ENCODE results near the gene C19orf44.
"Not testable (repeated sequence)": the region's sequence is repeated elsewhere in the genome, so short reads cannot be mapped to it uniquely, and the experiment has no call there.

The C19orf44 gene

GRCh38 chr19:16495982-16496612 lies at the start of gene C19orf44, which contains the start of gene CALR3:
C19orf44 (plus strand) TSS chr19:16496394; CDS start chr19:16500793, 4,399 bp downstream.
CALR3 (minus strand) TSS chr19:16496167; CDS start chr19:16496129, 38 bp downstream.
- DNase-seq (ENCODE audit: low read depth) = peak; percentile 94

- DNase-seq (ENCODE audit: low read depth) = peak; percentile 27
These were observed 49.3 kb upstream of the C19orf44 start for GRCh38 chr19:16446724-16447368.

GRCh38 chr19:16448872-16449271 lies 47.3 kb upstream of the C19orf44 start:
- DNase-seq (ENCODE audit: low read depth) = not testable (repeated sequence)

- DNase-seq (ENCODE audit: low read depth) = no peak
These were observed 46.7 kb upstream of the C19orf44 start for GRCh38 chr19:16449330-16449961.

- no peak for DNase-seq (ENCODE audit: low read depth)
These were observed 43.9 kb upstream of the C19orf44 start for GRCh38 chr19:16452325-16452724.

GRCh38 chr19:16454351-16454918 lies 41.8 kb upstream of the C19orf44 start:
- no peak for DNase-seq (ENCODE audit: low read depth)

GRCh38 chr19:16455489-16455888 lies 40.7 kb upstream of the C19orf44 start:
- no peak for DNase-seq (ENCODE audit: low read depth)

GRCh38 chr19:16456652-16457194 lies 39.5 kb upstream of the C19orf44 start:
- DNase-seq (ENCODE audit: low read depth) = no peak

- no peak for DNase-seq (ENCODE audit: low read depth)
These were observed 38.8 kb upstream of the C19orf44 start for GRCh38 chr19:16457195-16457953.

- no peak for DNase-seq (ENCODE audit: low read depth)
These were observed 38.3 kb upstream of the C19orf44 start for GRCh38 chr19:16457954-16458331.

GRCh38 chr19:16458391-16459341 lies 37.5 kb upstream of the C19orf44 start:
- DNase-seq (ENCODE audit: low read depth) = no peak

GRCh38 chr19:16459680-16460079 lies 36.5 kb upstream of the C19orf44 start:
- DNase-seq (ENCODE audit: low read depth) = no peak

- no peak for DNase-seq (ENCODE audit: low read depth)
These were observed 35.7 kb upstream of the C19orf44 start for GRCh38 chr19:16460454-16460853.

- no peak for DNase-seq (ENCODE audit: low read depth)
These were observed 34.6 kb upstream of the C19orf44 start for GRCh38 chr19:16461630-16462051.

- DNase-seq (ENCODE audit: low read depth) = no peak
These were observed 33.4 kb upstream of the C19orf44 start for GRCh38 chr19:16462757-16463250.

- DNase-seq (ENCODE audit: low read depth) = no peak
These were observed 32.7 kb upstream of the C19orf44 start for GRCh38 chr19:16463341-16463990.

GRCh38 chr19:16463991-16464575 lies 32.1 kb upstream of the C19orf44 start:
- DNase-seq (ENCODE audit: low read depth) = no peak

GRCh38 chr19:16465239-16465638 lies 31.0 kb upstream of the C19orf44 start:
- no peak for DNase-seq (ENCODE audit: low read depth)

GRCh38 chr19:16466802-16467427 lies 29.3 kb upstream of the C19orf44 start:
- DNase-seq (ENCODE audit: low read depth) = not testable (repeated sequence)
